KBM-7 (cell line): ENCODE measurements around the gene ITGA2.
A peak's percentile ranks its signal among the peaks of the same experiment; 100 is the strongest.
"Not testable (repeated sequence)": the region's sequence is repeated elsewhere in the genome, so short reads cannot be mapped to it uniquely, and the experiment has no call there.

Source experiments
- DNase-seq: peaks from one replicate; pipeline ENCODE4 v3.0.0-alpha.2; 2015
- in situ Hi-C: fragments of 300-500 bp; cut with MboI; formaldehyde crosslinking; loops from 2 replicates; pipeline ENCODE4 v1.14.3; 2020; ENCODE audit warnings: low sequenced_read_pairs, low pct_unique_long_range_greater_than_20kb, mixed read lengths

The ITGA2 gene

DNA sequence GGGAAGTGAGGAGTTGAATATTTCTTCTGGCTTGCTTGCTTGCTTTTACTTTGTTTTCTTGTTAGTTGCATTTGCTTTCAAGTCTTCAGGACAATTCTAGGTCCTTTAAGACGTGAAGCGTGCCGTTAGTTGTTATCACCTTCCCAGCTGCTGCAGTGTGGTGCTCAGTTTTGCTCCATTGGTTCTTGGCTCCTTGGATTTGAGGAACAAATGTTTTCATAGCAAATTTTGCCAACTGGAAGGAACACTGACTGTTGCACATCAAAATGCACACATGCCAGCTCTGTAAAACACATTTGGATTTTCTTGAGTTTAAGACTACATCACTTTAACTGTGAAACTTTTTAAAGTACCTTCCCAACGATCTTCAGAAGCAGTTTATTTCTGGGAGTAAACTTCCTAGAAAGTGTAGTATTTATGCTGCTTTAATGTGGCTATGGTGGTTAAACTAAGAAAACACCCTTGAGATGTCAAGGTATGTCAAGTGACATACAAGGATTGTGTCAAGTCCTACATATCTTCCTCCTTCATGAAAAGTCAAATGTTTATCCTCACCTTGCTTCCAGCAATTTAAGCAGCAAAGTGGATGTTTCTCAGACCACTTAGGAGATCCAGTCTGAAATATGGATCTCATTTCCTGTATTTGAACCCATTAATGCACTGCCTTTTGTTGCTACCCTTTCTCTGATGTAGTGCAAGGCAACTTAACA is 95.5 kb downstream of the ITGA2 start:
- in situ Hi-C loops: no loop called here
- DNase-seq: no peak

DNA sequence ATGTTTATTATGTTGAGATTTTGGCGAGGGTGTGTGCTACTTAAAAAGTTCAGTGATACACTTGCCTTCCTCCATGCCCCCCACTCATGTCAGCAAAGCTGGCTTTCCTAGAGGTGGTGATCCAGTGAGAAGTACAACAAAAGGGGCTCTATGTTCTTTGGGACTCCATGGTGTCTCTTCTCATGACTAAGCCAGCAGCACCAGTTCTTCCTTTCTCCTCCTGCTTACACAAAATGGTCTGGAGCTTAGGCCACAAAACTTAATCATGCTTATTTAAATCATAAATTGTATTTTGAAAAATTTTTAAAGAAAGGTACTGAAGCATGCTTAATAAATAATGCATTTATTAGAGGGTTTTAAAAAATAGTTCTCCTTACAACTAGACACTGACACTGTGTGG is 98.0 kb downstream of the ITGA2 start:
- in situ Hi-C loops: no loop called here
- no peak for DNase-seq

DNA sequence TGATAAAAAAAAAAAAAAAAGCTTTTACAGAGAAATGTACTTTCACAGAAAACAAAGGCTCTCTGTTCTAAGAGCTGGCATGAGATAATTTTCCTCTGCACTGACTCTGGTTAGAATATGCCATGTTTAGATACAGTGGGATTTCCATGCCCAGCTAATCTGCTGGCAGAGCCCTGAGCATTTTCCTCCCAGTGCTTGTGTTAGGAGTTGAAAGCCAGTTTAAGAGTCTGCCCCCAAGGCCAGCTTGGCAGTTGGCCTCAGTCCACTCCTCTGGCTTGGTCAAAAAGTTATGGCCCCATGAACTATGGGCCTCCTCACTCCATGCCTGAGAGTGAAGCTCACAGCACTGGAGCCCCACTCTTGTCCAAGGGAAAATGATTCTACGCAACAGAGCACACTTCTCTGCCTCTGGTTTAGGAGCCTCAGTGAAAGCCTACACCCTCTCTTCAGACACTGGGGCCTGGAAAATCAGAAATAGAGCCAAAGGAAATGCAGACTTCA is 98.5 kb downstream of the ITGA2 start:
- DNase-seq: no peak
- in situ Hi-C loops: no loop called here

DNA sequence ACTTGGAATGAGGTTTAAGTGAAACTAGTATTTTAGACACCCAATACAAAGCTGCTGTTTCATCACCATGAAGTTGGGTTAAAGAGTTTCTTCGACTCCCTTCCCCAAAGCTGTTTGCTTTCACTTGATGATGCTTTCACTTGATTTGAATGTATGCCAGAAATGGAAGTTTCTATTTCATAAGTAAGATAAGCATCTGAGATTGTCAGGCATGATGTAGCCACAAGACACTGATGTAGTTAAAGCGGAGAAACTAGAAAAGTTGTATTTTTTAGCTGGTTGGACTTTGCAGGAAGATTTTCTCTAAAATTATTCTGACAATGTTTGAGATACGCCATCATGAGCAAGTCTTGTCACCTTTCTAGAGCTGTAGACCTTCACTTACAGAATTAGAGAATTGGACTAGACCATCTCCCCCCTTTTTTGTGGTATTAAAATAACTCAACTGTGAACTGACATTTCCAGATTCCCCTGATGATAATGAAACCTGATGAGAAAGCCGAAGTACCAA is 100.4 kb downstream of the ITGA2 start:
- in situ Hi-C loops: no loop called here
- no peak for DNase-seq

DNA sequence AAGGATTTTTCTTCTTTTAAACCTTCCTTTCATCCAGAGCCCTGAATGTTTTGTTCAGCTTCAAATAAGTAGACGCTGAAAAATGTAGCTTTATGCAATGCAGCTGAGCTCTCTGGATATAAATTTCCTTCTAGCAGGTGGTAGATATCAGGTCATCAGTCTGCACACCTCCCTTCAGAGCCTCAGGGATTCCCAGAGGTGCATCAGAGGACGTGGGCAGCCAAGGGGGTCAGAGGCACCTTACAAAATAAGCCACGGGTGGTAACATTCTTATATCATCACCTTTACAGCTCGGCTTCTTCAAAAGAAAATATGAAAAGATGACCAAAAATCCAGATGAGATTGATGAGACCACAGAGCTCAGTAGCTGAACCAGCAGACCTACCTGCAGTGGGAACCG is 101.1 kb downstream of the ITGA2 start:
- DNase-seq: no peak
- in situ Hi-C loops: no loop called here

DNA sequence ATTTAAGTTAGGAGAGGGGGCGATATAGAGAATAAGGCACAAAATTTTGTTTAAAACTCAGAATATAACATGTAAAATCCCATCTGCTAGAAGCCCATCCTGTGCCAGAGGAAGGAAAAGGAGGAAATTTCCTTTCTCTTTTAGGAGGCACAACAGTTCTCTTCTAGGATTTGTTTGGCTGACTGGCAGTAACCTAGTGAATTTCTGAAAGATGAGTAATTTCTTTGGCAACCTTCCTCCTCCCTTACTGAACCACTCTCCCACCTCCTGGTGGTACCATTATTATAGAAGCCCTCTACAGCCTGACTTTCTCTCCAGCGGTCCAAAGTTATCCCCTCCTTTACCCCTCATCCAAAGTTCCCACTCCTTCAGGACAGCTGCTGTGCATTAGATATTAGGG is 102.1 kb downstream of the ITGA2 start:
- in situ Hi-C loops: no loop called here
- no peak for DNase-seq

DNA sequence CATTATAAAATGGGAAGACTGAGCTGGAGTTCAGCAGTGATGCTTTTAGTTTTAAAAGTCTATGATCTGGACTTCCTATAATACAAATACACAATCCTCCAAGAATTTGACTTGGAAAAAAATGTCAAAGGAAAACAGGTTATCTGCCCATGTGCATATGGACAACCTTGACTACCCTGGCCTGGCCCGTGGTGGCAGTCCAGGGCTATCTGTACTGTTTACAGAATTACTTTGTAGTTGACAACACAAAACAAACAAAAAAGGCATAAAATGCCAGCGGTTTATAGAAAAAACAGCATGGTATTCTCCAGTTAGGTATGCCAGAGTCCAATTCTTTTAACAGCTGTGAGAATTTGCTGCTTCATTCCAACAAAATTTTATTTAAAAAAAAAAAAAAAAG is 103.1 kb downstream of the ITGA2 start:
- no peak for DNase-seq
- in situ Hi-C loops: no loop called here

DNA sequence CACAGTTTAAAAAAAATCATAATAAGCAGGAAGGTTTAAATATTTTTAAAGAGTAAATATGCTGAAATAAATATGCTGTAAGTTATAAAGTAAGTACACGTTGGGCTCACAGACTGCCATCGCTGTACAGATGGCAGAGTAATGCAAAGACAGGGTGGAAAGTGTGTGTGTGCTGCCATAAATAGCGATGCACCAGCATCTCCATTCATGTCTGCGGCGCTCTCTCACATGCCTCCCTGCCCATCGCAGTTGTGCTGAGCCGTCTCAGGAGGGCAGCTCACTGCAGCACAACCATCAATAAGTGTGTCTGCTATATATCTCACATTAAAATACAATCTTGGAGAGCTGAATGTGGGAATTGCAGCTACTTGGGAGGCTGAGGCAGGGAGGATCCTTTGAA is 106.1 kb downstream of the ITGA2 start:
- in situ Hi-C loops: no loop called here
- no peak for DNase-seq

DNA sequence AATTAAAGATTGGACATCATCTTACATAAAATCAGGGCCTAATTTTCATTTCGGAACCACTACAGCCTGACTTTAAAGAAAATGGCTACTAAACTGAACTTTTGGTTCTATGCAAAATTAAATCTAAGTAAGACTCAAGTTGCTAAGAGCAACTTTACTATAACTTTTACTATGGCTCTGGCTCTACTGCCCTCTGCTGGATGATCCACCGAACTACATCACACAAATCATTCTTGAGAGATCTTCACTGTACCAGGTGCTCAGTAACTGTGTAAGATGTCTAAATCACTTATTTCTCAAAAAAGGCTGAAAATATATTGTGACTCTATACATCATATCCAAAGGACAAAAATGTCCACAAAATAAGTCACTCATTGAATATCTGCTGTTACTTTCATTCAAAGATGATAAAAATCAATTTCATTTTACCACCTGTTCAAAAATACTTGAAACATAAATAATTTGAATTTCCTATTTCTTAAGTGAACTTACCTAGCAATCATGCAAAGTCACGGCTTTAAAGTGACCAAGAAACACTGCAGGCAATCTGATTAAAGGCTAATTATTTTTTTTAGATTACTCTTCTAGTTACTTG is 106.9 kb downstream of the ITGA2 start:
- in situ Hi-C loops: no loop called here
- peak; percentile 70 for DNase-seq

DNA sequence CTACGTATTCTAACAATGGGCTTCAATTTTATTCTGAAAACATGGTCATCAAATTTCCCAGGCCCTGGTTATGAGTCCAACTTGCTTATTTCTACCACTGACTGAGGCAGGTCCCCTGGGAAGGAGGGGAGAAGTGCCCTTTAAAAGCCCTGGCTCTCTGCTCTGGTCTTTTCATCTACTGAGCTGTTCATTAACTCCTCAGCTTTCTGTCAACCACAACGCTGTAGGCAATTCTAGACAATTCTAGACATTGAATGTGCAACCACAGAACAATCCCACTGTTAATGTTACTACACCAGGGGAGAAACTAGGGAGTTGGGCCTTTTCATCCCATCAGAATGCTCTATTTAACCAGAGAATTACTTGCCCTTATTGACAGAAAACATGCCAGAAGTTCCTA is 110.4 kb downstream of the ITGA2 start:
- no peak for DNase-seq
- in situ Hi-C loops: no loop called here

DNA sequence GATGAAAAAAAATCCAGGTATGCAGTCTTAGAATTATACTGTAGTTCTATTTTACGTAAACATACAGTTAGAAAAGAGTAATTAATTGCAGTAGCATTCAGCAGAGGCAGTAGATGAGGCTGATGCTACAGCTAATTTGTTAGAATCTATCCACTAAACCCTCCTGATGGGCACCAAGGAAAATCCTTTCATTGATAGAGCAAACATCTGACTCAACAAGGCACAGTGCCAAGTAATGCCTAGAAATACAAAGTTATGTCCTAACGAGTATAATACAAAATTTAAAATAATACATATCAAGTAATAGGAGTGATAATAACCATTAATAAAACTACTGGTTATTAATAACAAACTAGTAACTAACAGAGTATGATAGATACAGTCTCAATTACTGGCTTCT is 111.5 kb downstream of the ITGA2 start:
- DNase-seq: no peak
- in situ Hi-C loops: no loop called here

DNA sequence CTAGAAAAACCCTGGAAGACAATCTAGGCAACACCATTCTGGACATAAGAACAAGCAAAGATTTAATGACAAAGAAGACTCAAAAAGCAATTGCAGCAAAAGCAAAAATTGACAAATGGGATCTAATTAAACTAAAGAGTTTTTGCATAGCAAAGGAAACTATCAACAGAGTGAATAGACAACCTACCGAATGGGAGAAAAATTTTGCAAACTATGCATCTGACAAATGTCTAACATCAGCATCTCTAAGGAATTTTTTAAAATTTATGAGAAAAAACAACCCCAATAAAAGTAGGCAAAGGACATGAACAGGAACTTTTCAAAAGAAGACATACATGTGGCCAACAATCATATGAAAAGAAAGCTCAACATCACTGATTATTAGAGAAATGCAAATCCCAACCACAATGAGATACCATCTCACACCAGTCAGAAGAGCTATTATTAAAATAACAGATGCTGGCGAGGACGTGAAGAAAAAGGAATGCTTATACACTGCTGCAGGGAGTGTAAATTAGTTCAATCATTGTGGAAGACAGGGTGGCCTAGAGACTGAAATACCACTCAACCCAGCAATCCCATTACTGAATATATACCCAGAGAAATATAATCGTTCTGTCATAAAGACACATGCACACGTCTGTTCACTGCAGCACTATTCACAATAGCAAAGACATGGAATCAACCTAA is 116.6 kb downstream of the ITGA2 start:
- no peak for DNase-seq
- in situ Hi-C loops: no loop called here

DNA sequence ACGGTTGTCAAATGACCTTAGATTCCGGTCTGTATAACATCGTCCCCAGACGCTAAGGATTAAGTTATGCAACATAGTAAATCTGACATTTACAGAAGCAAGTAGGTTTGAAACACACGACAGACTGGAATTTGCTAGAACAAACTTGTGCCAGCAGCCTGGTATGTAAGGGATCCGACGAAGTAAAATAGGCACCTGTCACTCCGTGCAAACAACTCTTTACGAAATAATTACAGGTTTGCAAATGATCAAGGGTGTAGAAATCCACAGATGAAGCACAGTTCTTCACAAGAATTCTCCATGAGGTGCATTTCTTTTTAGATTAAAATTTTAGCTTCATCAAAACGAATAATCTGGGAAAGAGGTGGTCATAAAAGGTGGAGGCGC is 119.9 kb downstream of the ITGA2 start:
- peak; percentile 53 for DNase-seq

DNA sequence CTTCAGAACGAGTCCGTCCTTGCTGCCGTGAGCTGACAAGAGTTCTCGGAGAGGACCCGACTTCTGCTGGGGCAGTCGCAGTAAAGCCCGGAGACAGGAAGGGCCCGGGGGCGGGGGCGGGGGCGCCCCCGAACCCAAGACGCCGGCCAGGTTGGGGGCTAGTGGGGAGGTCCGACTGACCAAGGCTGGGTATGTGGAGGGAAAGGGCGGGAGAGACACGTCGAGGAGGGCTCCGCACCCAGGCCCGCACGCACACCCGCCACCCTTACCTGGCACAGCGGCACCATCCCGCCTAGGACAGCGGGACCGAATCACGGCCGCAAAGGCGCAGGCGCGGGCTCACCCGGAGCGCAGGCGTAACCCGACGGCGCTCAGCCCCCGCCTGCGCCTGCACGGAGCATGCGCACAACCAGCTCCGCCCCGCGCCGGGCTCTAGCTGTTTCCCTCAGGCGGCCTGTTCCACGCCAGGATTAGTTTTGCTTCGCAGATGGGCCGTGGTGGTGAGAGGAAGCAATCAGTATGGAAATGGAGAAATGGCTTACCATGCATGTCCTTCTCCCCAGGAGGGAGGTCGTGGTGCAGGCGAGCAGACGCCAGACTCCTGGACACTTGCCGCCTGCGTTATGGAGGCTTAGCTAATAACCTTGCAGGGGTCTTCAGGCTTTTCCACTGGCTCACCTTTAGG is 120.4 kb downstream of the ITGA2 start, which contains the start of gene MOCS2:
Gene MOCS2 (minus strand): TSS at position 315 of the 685 bp plus-strand sequence. CDS start 2,583 bp downstream, outside the sequence.
- in situ Hi-C loops: no loop called here
- peak; percentile 93 for DNase-seq

More for the DNA sequence above, 119.9 kb downstream of the ITGA2 start:
- in situ Hi-C loops: no loop called here

DNA sequence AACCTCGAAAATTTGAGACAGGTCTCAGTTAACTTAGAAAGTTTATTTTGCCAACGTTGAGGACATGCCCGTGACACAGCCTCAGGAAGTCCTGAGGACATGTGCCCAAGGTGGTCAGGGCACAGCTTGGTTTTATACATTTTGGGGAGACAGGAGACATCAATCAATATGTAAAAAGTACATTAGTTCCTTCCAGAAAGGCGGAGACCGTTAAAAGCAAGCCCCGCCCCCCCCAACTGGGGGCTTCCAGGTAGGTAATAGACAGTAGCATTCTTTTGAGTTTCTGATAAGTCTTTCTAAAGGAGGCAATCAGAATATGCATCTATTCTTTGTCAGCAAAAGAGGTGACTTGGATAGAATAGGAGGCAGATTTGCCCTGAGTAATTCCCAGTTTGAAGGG is 121.0 kb downstream of the ITGA2 start:
- no peak for DNase-seq
- in situ Hi-C loops: no loop called here

DNA sequence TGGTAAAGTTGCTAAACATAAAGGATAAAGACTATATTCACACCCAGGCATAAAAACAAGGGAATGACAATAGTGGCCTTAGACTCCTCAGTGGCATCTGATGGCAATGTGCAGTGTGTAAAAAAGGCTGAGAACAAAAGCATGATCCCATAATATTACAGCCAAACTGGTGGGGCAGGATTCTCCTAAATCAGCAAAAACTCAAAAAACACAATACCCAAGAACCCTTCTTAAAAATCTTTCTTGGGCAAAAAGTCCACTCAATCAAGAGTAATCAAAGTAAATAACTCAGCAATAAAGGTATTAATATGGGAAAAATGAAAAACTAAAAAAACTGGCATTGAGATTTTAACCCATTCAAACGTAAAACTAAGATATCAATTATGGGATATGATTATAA is 122.0 kb downstream of the ITGA2 start:
- in situ Hi-C loops: no loop called here
- no peak for DNase-seq

DNA sequence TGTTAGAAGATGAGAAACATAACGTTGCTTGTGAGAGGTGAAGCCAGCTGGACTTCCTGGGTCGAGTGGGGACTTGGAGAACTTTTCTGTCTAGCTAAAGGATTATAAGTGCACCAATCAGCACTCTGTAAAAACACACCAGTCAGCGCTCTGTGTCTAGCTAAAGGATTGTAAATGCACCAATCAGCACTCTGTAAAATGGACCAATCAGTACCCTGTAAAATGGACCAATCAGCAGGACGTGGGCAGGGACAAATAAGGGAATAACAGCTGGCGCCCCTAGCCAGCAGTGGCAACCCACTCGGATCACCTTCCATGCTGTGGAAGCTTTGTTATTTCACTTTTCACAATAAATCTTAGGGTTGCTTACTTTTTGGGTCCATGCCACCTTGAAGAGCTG is 123.2 kb downstream of the ITGA2 start:
- DNase-seq, in situ Hi-C loops: not testable (repeated sequence)

DNA sequence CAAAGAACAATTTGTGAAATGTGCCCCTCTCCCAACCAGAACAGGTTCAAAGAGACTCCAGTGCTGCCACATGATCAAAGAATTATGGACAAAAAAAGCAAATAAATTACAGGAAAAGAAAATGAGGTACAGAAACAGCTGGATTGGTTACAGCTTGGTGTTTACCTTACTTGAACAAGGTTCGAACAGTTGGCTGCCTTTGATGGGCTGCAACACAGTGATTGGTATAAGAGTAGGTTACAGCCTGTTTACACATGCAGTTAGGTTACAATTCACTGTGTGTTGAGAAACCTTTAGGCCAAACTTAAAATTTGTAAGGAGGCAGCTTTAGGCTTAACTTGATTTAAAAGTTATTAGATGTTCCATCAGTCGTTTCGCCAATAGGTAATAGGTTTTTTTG is 123.8 kb downstream of the ITGA2 start:
- DNase-seq: no peak
- in situ Hi-C loops: no loop called here

DNA sequence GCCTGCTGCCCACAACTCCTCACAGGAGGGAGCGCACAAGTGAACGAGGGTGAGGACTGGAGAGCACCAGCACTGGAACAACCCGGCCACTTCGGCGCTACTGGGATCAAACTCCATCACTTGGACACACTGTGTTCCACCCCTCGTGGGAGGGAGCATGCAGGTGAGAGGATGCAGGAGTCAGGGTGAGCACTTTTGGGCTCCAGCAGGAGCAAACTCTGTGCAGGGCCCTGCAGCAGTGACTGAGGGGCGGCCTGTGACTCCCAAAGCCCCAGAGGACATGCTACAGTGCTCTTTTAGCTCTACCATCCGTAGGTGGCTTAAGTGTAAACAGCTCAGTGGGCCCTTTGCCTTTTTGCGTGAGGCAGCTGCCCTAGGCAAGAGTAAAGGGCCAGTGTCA is 124.8 kb downstream of the ITGA2 start:
- in situ Hi-C loops: no loop called here
- no peak for DNase-seq

DNA sequence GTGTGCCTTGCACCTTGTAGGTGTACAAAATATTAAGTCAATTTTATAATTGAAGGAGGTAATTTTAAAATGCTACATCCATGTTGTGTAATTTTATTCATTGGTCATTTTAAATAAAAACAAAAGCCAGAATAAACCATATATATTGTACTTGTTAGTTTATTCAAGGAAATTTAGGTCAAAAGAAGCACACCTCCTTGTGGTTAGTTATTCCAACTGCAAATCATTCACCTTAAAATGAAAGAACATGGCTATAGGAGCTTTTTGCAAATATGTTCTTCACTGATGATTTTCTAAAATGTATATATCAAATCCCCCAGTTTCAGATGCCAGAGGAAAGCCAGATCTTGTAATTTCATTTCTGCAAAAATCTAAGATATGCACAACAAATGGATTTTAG is 125.8 kb downstream of the ITGA2 start:
- in situ Hi-C loops: no loop called here

More for the DNA sequence above, 125.8 kb downstream of the ITGA2 start:
- peak; percentile 40 for DNase-seq
